NCI-H1436 treated with DMSO at 0.1 percent for 48 hours (cell line): ENCODE results near the gene TEX13A.

Experiments used
- DNase-seq: peaks from one replicate; lab custom pipeline; 2025; lab: John Stamatoyannopoulos, UW

The TEX13A gene

DNA sequence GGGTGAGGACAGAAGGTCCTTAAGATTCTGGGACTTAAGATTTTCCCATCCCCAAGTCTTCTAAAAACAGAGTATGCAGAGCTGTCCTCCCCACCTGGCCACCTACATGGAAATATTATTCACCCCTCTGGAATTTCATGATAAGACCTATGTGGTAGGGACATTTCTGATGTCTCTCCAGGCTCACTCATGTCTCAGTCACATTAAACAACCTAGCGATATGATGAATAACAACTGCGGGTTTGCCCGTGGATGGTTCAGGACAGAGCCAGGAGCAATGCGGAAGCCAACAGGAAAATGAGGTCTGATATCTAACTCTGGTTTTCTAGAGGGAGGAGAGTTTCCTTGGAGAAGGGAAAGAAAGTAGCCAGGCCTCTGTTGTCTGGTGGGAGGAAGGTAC lies 47.4 kb downstream of the TEX13A start:
- DNase-seq = no peak
